Activated CD4-positive, alpha-beta T cell treated with anti-CD3 and anti-CD28 coated beads, Interleukin-2, amount 50 U/mL, for 4 hours (primary cell): ENCODE measurements around the gene TMEM139.

Experiments used
- DNase-seq, 2 experiments: peaks; one replicate each; pipeline ENCODE4 v3.0.0-alpha.2; 2020

Gene TMEM139

GRCh38 chr7:143329471-143330170 is 44.9 kb downstream of the TMEM139 start:
- no peak for DNase-seq

GRCh38 chr7:143331179-143331801 is 46.5 kb downstream of the TMEM139 start:
- DNase-seq: no peak

- no peak for DNase-seq
Observed at GRCh38 chr7:143334244-143334643, 49.5 kb downstream of the TMEM139 start.

GRCh38 chr7:143337216-143337615 is 52.5 kb downstream of the TMEM139 start:
- DNase-seq: no peak
